GM12875 (cell line): ENCODE data around the gene APH1B.
A peak's percentile ranks its signal among the peaks of the same experiment; 100 is the strongest.

Experiments used
- H3K4me3 ChIP-seq: one replicate; pipeline ENCODE4 v1.5.1; 2011; ENCODE audit warnings: low read depth, low read length, control low read depth
- TF ChIP-seq, protein P1 (sequence below): IDR thresholded peaks from 2 replicates; pipeline ENCODE4 v1.5.1; 2011; ENCODE audit warnings: low read depth, mild to moderate bottlenecking, control low read depth, inconsistent platforms, low read length, moderate library complexity, borderline replicate concordance; ENCODE audit not compliant: insufficient read depth

The APH1B gene

DNA sequence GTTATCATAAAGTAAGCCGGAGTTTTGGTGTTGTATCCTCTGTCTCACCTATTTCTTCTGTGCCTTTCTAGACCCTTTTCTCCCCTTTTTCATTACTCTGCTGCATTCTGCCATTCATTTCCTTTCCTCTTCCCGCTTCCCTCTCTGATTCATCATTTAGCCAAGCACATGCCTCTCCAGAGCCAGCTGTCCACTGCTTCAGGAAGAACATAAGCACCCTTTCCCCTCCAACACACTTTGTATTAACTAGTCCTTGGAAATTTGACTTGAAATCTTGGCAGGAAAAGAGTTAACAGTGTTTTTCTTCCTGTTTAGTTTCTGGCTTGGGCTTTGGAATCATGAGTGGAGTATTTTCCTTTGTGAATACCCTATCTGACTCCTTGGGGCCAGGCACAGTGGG, 9.7 kb downstream of the APH1B start:
- no peak overlapping the region for H3K4me3 ChIP-seq
- TF ChIP-seq, protein P1, sequence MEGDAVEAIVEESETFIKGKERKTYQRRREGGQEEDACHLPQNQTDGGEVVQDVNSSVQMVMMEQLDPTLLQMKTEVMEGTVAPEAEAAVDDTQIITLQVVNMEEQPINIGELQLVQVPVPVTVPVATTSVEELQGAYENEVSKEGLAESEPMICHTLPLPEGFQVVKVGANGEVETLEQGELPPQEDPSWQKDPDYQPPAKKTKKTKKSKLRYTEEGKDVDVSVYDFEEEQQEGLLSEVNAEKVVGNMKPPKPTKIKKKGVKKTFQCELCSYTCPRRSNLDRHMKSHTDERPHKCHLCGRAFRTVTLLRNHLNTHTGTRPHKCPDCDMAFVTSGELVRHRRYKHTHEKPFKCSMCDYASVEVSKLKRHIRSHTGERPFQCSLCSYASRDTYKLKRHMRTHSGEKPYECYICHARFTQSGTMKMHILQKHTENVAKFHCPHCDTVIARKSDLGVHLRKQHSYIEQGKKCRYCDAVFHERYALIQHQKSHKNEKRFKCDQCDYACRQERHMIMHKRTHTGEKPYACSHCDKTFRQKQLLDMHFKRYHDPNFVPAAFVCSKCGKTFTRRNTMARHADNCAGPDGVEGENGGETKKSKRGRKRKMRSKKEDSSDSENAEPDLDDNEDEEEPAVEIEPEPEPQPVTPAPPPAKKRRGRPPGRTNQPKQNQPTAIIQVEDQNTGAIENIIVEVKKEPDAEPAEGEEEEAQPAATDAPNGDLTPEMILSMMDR = no peak

DNA sequence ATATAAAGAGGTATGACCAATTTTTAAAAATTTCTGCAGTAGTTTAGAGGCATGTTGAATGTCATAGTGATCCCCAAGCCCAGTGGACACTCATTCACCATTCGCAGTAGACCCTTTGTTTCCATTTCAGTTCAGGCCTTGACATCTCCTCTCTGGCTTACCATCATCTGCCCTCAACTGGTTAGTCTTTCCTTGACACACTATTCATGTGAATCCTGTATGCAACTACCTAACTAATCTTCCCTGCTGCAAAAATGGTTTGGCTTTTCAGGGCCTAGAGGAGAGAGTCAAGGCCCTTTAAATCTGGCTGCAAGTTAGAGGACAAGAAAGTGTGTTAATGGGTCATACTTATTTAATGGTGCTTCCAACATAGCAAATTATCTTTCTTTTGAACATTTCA, 10.9 kb downstream of the APH1B start:
- H3K4me3 ChIP-seq = no peak overlapping the region
- TF ChIP-seq, protein P1 = no peak

DNA sequence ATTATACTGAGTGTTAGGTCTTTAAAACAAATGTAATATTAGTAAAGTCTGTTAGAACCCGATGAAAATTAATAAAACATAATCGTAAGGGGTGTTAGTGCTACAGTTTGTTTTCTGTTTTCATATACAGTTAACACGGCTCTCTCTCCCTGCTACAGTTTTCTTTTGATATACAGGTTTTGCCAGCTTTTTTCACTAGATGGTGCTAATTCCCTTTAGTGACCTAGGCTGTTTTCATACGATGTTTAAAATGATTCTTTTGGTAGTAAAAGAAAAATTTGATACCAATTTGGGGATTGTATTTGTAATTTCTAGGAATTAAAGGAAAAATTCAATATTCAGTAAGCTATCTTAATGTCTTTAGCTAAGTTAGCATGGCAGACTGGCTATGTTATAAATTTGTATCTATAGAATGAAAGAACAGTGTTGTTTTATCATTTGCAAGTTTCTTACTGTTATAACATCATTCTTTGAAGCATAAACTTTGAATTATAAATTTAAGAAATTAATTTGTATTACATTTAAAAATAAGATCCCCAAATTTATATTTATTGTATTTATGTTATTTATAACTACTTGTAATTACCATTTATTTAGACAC, 11.5 kb downstream of the APH1B start:
- TF ChIP-seq, protein P1 = peak; percentile 29; the same call in 1 of the 2 replicates
- H3K4me3 ChIP-seq = no peak overlapping the region

DNA sequence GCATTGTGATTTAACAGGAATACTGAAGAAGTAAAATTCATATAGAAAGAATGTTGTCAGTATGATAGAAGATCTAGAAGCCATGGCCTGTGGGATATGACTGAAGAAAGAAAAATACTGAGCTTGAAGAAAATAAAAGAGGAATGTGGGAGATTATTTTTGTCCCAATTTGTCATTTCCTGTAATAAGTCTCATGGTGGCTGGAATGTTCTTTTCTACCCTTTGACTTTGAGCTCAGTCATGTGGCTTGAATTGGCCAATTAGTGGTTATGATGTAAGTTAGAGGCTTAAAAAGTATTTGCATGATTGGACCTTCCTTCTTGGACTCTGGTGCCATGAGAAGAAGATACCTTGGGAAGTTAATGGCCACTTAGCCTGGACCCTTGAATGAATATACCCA, 14.1 kb downstream of the APH1B start:
- TF ChIP-seq, protein P1 = no peak
- no peak overlapping the region for H3K4me3 ChIP-seq

DNA sequence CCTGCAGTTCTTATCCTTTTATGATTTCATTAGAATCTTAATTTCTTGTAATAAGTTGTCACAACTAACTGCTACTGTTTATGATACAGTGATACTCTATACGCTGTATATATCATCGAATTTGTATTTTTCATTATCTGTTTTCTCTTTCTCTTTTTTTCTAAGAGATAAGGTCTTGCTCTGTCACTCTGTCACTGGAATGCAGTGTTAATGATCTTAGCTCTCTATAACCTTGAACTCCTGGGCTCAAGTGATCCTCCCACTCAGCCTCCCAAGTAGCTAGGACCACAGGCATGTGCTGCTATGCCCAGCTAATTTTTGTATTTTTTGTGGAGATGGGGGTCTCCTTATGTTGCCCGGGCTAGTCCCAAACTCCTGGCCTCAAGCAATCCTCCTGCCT, 14.8 kb downstream of the APH1B start:
- no peak overlapping the region for H3K4me3 ChIP-seq
- TF ChIP-seq, protein P1 = no peak

DNA sequence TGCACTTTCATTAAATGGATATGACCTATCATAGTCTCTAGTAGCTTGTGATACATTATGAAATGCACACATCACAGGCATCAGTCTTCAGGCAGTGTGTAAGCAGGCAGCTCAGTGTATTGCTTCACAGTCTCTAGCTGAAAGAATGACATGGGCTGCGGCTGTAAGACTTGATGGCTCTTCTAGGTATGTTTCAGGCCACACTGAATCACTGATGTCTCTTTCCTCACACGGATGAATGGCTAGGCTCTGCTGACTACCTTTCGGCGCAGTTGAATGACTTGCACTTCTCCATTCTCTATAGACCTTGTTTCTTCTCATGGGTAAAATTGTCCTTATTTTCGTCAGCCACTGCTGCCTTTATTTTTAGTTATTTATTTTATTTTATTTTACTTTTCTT, 15.4 kb downstream of the APH1B start:
- TF ChIP-seq, protein P1 = no peak
- no peak overlapping the region for H3K4me3 ChIP-seq

DNA sequence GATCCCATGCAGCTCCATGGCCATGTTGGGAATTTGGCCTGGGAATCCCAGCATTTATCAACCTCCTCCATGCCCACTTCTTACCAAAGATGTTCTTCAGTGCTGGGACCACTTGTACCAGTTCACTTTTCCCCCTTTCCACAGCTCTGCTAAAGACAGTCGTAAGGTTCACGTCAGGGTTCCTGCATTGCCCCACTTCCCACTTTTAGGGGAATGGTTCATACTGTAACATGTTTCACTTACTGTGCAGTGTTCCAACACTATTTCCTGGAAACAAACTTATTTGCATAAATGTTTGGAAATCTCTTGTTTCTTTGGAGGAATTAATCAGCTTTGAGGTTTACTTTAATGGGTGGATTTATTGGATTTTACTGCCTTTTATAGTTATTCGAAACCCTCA, 17.0 kb downstream of the APH1B start:
- no peak overlapping the region for H3K4me3 ChIP-seq
- TF ChIP-seq, protein P1 = no peak
